ENCODE data around the gene REV3L.
"Not testable (repeated sequence)": the region's sequence is repeated elsewhere in the genome, so short reads cannot be mapped to it uniquely, and the experiment has no call there.

The REV3L gene

GRCh38 chr6:111515259-111515658 lies 32.2 kb upstream of the REV3L start:
- Histone ChIP-seq H3K9ac (ENCODE audit: low read depth, low read length) (no peak overlapping the region), H3K9me3 (ENCODE audit: control insufficient read depth, insufficient read depth, low read length) (no peaks in the 10 kb centered on the region), H3K36me3 (ENCODE audit: insufficient read depth, low read length) (no peaks in the 10 kb centered on the region), H3K4me1 (ENCODE audit: insufficient read depth, low read length) (peaks cover 9% of the 10 kb centered on the region)

GRCh38 chr6:111514531-111514930 lies 31.5 kb upstream of the REV3L start:
- H3K9me3 ChIP-seq (ENCODE audit: control insufficient read depth, insufficient read depth, low read length); H3K36me3 ChIP-seq (ENCODE audit: insufficient read depth, low read length); H3K4me1 ChIP-seq (ENCODE audit: insufficient read depth, low read length); H3K9ac ChIP-seq (ENCODE audit: low read depth, low read length): not testable (repeated sequence)

GRCh38 chr6:111507219-111507618 lies 24.2 kb upstream of the REV3L start:
- H3K4me1 ChIP-seq (ENCODE audit: insufficient read depth, low read length); H3K9me3 ChIP-seq (ENCODE audit: control insufficient read depth, insufficient read depth, low read length); H3K36me3 ChIP-seq (ENCODE audit: insufficient read depth, low read length); H3K9ac ChIP-seq (ENCODE audit: low read depth, low read length): not testable (repeated sequence)

GRCh38 chr6:111505498-111505897 lies 22.5 kb upstream of the REV3L start:
- not testable (repeated sequence) for H3K9ac ChIP-seq (ENCODE audit: low read depth, low read length); H3K36me3 ChIP-seq (ENCODE audit: insufficient read depth, low read length); H3K4me1 ChIP-seq (ENCODE audit: insufficient read depth, low read length); H3K9me3 ChIP-seq (ENCODE audit: control insufficient read depth, insufficient read depth, low read length)

GRCh38 chr6:111503660-111504059 lies 20.6 kb upstream of the REV3L start:
- no peak overlapping the region for H3K9ac ChIP-seq (ENCODE audit: low read depth, low read length)
- H3K36me3 ChIP-seq (ENCODE audit: insufficient read depth, low read length), result no peaks in the 10 kb centered on the region

GRCh38 chr6:111503194-111503593 lies 20.2 kb upstream of the REV3L start:
- Histone ChIP-seq H3K4me1 (ENCODE audit: insufficient read depth, low read length) (peaks cover 4% of the 10 kb centered on the region; the same call in 1 of the 2 replicates), H3K36me3 (ENCODE audit: insufficient read depth, low read length) (no peaks in the 10 kb centered on the region), H3K9ac (ENCODE audit: low read depth, low read length) (no peak overlapping the region), H3K9me3 (ENCODE audit: control insufficient read depth, insufficient read depth, low read length) (no peaks in the 10 kb centered on the region)

More at GRCh38 chr6:111503660-111504059, 20.6 kb upstream of the REV3L start:
- H3K9me3 ChIP-seq (ENCODE audit: control insufficient read depth, insufficient read depth, low read length), result no peaks in the 10 kb centered on the region
- peaks cover 4% of the 10 kb centered on the region; the same call in 1 of the 2 replicates for H3K4me1 ChIP-seq (ENCODE audit: insufficient read depth, low read length)

GRCh38 chr6:111502154-111502553 lies 19.1 kb upstream of the REV3L start:
- H3K9ac ChIP-seq (ENCODE audit: low read depth, low read length), result no peak overlapping the region
- peaks cover 4% of the 10 kb centered on the region; the same call in 1 of the 2 replicates for H3K4me1 ChIP-seq (ENCODE audit: insufficient read depth, low read length)
- H3K9me3 ChIP-seq (ENCODE audit: control insufficient read depth, insufficient read depth, low read length), result no peaks in the 10 kb centered on the region
- no peaks in the 10 kb centered on the region for H3K36me3 ChIP-seq (ENCODE audit: insufficient read depth, low read length)

- Histone ChIP-seq H3K36me3 (ENCODE audit: insufficient read depth, low read length) (no peaks in the 10 kb centered on the region), H3K4me1 (ENCODE audit: insufficient read depth, low read length) (peaks cover 4% of the 10 kb centered on the region; the same call in 1 of the 2 replicates), H3K9ac (ENCODE audit: low read depth, low read length) (no peak overlapping the region), H3K9me3 (ENCODE audit: control insufficient read depth, insufficient read depth, low read length) (no peaks in the 10 kb centered on the region)
These were observed 16.3 kb upstream of the REV3L start for GRCh38 chr6:111499269-111499793.

GRCh38 chr6:111494951-111495635 lies 12.1 kb upstream of the REV3L start:
- H3K4me1 ChIP-seq (ENCODE audit: insufficient read depth, low read length), result no peaks in the 10 kb centered on the region; the same call in 1 of the 2 replicates
- H3K9ac ChIP-seq (ENCODE audit: low read depth, low read length), result no peak overlapping the region
- no peaks in the 10 kb centered on the region for H3K36me3 ChIP-seq (ENCODE audit: insufficient read depth, low read length)
- no peaks in the 10 kb centered on the region for H3K9me3 ChIP-seq (ENCODE audit: control insufficient read depth, insufficient read depth, low read length)

GRCh38 chr6:111492499-111492898 lies 9.5 kb upstream of the REV3L start:
- Histone ChIP-seq H3K4me1 (ENCODE audit: insufficient read depth, low read length) (no peaks in the 10 kb centered on the region; the same call in 1 of the 2 replicates), H3K36me3 (ENCODE audit: insufficient read depth, low read length) (no peaks in the 10 kb centered on the region), H3K9me3 (ENCODE audit: control insufficient read depth, insufficient read depth, low read length) (no peaks in the 10 kb centered on the region), H3K9ac (ENCODE audit: low read depth, low read length) (no peak overlapping the region)

GRCh38 chr6:111490067-111490466 lies 7.0 kb upstream of the REV3L start:
- H3K9me3 ChIP-seq (ENCODE audit: control insufficient read depth, insufficient read depth, low read length), result no peaks in the 10 kb centered on the region; the same call in 1 of the 2 replicates
- no peak overlapping the region for H3K9ac ChIP-seq (ENCODE audit: low read depth, low read length)
- H3K4me1 ChIP-seq (ENCODE audit: insufficient read depth, low read length), result peaks cover 3% of the 10 kb centered on the region; the same call in 1 of the 2 replicates
- H3K36me3 ChIP-seq (ENCODE audit: insufficient read depth, low read length), result no peaks in the 10 kb centered on the region

GRCh38 chr6:111487661-111488060 lies 4.6 kb upstream of the REV3L start:
- no peak overlapping the region for H3K9ac ChIP-seq (ENCODE audit: low read depth, low read length)
- H3K9me3 ChIP-seq (ENCODE audit: control insufficient read depth, insufficient read depth, low read length), result no peaks in the 10 kb centered on the region; the same call in 1 of the 2 replicates
- peaks cover 4% of the 10 kb centered on the region; the same call in 1 of the 2 replicates for H3K4me1 ChIP-seq (ENCODE audit: insufficient read depth, low read length)
- H3K36me3 ChIP-seq (ENCODE audit: insufficient read depth, low read length), result no peaks in the 10 kb centered on the region

- no peak overlapping the region for H3K9ac ChIP-seq (ENCODE audit: low read depth, low read length)
- peaks cover 4% of the 10 kb centered on the region; the same call in 1 of the 2 replicates for H3K4me1 ChIP-seq (ENCODE audit: insufficient read depth, low read length)
- H3K36me3 ChIP-seq (ENCODE audit: insufficient read depth, low read length), result no peaks in the 10 kb centered on the region
- no peaks in the 10 kb centered on the region; the same call in 1 of the 2 replicates for H3K9me3 ChIP-seq (ENCODE audit: control insufficient read depth, insufficient read depth, low read length)
These were observed 3.9 kb upstream of the REV3L start for GRCh38 chr6:111486921-111487320.

- Histone ChIP-seq H3K9ac (ENCODE audit: low read depth, low read length) (no peak overlapping the region), H3K36me3 (ENCODE audit: insufficient read depth, low read length) (no peaks in the 10 kb centered on the region), H3K4me1 (ENCODE audit: insufficient read depth, low read length) (peaks cover 6% of the 10 kb centered on the region; the same call in 1 of the 2 replicates), H3K9me3 (ENCODE audit: control insufficient read depth, insufficient read depth, low read length) (no peaks in the 10 kb centered on the region; the same call in 1 of the 2 replicates)
These were observed 3.5 kb upstream of the REV3L start for GRCh38 chr6:111486475-111486874.

GRCh38 chr6:111485342-111485741 lies 2.3 kb upstream of the REV3L start:
- peaks cover 13% of the 10 kb centered on the region; the same call in 1 of the 2 replicates for H3K4me1 ChIP-seq (ENCODE audit: insufficient read depth, low read length)
- H3K9ac ChIP-seq (ENCODE audit: low read depth, low read length), result no peak overlapping the region
- no peaks in the 10 kb centered on the region; the same call in 1 of the 2 replicates for H3K9me3 ChIP-seq (ENCODE audit: control insufficient read depth, insufficient read depth, low read length)
- H3K36me3 ChIP-seq (ENCODE audit: insufficient read depth, low read length), result no peaks in the 10 kb centered on the region

Data from ES-I3 (cell line).